HG03196 (cell line): ENCODE results near the gene AKR1A1.
"Not testable (repeated sequence)": the region's sequence is repeated elsewhere in the genome, so short reads cannot be mapped to it uniquely, and the experiment has no call there.

Source experiments
- ATAC-seq: cut with Tn5 transposase; IDR thresholded peaks from one replicate; pipeline ENCODE4 v1.9.1; 2021; ENCODE audit not compliant: unreplicated experiment

AKR1A1 gene

GRCh38 chr1:45550401-45551351 lies at the start of gene AKR1A1:
Gene AKR1A1, plus strand, starts transcription at chr1:45550826. Its CDS starts 10,969 bp downstream, at chr1:45561795.
- peak; percentile 85 for ATAC-seq

DNA sequence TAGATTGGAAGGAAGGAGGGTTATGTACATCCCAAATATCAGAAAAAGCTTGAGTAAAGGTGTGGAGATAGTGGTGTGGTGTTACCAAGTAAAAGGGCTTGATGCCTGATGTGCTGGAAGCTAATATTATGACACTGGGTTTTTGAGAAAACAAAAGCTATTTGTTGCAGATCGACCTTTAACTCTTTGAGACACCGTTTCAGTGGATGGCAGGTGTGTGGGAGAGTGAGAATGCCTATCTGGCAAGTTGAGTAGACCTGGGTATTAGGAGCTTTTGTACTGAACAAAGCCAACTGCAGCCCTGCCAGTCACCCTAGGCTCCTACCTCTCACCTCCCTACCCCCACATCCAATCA lies 49.1 kb upstream of the AKR1A1 start:
- ATAC-seq: no peak

DNA sequence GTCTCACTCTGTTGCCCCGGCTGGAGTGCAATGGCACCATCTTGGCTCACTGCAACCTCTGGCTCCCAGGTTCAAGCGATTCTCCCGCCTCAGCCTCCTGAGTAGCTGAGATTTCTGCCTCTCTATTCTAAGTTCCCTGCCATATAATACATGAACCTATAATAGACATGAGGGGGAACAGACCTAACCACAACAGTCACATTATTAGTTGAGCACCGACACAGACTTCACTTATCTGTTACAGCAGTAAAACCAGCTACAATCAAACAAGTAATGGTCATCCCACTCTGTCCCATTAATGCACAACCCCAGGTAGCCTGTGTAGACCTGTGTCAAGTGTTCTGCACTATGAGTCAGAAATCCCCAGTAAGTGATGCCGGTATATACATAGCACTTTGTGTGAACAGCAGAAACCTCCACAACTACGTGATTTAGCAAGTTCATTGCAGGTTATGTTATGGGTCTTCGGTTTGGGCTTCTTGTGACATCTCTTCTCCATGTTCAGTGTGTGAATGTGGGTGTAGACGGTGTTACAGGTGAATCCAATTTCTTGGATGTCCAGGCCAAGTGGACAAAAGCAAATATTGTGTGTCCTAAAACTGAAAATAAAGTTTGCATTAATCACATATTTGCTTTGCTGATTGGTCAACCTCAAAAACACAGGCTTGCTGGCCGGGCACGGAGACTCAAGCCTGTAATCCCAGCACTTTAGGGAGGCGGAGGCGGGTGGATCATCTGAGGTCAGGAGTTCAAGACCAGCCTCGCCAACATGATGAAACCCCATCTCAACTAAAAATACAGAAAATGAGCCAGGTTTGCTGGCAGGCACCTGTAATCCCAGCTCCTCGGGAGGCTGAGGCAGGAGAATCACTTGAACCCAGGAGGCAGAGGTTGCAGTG lies 46.9 kb upstream of the AKR1A1 start:
- no peak for ATAC-seq

DNA sequence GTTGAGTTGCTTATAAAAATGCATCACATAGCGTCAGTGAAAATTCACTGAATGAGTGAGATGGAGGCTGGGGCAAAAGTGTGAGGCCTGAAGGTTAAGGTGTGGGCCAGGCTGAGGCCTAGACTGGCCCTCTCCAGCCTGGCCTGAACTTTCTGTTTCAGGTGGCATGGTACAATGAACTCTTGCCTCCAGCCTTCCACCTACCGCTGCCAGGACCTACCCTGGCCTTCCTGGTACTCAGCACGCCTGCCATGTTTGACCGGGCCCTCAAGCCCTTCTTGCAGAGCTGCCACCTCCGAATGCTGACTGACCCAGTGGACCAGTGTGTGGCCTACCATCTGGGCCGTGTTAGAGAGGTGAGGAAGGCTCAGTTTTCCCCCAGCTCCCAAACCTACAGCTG lies 43.4 kb upstream of the AKR1A1 start:
- ATAC-seq: no peak

DNA sequence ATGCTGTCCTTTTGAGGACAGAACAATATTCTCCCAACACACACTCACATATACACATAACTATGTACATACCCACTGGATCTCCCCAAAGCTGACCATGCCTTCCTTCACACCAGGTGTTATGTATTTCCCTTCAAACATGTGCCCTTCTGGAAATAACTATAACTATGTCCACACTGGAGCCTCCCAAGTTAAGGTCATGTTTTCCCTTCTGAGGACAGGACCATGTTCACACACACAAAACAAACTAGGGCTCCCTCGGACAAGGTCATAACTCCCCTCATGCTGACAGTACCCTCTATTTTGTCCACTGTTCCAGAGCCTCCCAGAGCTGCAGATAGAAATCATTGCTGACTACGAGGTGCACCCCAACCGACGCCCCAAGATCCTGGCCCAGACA lies 42.7 kb upstream of the AKR1A1 start:
- ATAC-seq: no peak

GRCh38 chr1:45508295-45509151 lies 42.1 kb upstream of the AKR1A1 start:
- ATAC-seq: no peak

GRCh38 chr1:45510036-45510971 lies 40.3 kb upstream of the AKR1A1 start:
- no peak for ATAC-seq

DNA sequence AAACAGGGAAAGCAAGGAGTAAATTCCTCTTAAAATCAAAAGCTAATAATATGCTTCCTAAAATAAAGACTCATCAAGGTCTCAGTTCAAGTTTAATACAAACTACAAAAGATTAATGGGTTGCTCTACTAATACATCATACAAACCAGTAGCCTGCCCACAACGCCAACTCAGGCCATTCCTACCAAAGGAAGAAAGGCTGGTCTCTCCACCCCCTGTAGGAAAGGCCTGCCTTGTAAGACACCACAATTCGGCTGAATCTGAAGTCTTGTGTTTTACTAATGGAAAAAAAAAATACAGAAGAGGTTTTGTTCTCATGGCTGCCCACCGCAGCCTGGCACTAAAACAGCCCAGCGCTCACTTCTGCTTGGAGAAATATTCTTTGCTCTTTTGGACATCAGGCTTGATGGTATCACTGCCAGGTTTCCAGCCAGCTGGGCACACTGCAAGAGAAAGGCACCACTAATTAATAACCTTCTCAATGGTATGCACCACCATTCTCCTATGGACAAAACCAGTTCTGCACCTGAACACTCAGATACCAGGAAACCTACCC lies 39.6 kb upstream of the AKR1A1 start:
- ATAC-seq: no peak

DNA sequence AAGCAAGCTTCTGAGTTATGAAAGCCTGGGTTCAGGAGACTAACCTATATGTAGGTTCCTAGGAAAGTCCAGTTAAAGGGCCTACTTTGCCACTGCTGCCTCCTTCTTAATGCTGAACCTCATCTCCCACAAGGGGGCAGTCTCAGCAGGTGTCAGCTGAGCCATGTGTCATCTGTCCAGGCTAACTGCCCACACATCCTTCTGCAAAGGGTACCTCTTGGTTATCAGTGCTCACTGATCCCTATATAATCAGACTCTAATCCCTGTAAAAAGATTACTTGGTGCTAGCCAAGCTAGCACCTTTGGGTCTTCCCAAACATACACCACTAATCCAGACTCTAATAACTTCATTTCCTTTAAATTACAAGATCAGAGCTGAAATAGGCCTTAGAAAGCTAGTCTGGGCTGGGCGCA lies 38.0 kb upstream of the AKR1A1 start:
- no peak for ATAC-seq

- ATAC-seq: not testable (repeated sequence)
Observed at GRCh38 chr1:45513532-45514260, 36.9 kb upstream of the AKR1A1 start.

DNA sequence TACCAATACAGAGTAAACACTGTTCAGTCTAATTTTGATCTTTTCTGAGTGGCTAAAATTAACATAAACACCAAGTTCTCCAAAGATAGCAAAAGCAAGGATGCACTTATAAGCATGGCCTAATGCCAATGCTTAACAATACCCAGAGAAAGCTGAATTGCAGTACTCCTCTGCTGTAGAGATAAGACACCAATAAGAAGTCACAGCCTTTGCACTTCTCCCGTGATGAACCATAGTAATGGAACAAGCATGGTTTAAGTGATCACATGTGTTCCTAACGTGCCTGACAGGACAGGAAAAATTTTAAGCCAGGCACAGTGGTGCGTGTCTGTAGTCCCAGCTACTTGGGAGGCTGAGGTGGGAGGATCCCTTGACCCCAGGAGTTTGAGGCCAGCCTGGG lies 34.6 kb upstream of the AKR1A1 start:
- no peak for ATAC-seq

- no peak for ATAC-seq
Observed at GRCh38 chr1:45516465-45516864, 34.2 kb upstream of the AKR1A1 start.

DNA sequence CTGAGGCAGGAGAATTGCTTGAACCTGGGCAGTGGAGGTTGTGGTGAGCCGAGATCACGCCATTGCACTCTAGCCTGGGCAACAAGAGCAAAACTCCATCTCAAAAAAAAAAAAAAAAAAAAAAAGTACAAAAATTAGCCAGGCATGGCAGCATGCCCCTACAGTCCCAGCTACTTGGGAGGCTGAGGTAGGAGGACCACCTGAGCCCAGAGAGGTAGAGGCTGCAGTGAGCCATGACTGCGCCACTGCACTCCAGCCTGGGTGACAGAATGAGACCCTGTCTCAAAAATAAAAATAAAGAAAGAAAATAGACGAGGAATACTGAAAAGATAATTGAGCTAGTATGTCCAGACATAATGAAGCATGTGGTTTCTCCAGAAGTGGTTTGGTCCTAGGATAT lies 32.3 kb upstream of the AKR1A1 start:
- ATAC-seq: not testable (repeated sequence)

DNA sequence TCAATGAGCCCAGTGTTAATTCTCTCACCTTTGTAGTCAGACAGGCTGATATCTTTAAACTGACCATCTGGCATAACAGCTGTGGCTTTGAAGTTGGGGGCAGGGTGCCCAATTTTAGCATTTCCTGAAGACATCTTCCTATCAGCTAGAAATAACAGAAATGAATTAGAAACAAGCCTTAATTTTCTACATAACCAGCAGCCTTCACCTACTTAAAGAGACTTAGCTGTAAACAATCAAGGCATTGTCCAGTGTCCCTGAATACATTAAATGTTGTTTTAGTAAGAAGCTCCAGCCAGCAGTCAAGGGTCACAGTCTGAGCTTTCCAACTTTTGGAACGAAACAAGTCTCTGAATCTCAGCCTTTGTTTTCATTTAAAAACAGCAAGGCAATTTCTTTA lies 31.7 kb upstream of the AKR1A1 start:
- ATAC-seq: no peak

- ATAC-seq: not testable (repeated sequence)
Observed at GRCh38 chr1:45519774-45520173, 30.9 kb upstream of the AKR1A1 start.

- peak; percentile 82 for ATAC-seq
Observed at GRCh38 chr1:45521413-45522323, 29.0 kb upstream of the AKR1A1 start, which contains the start of gene PRDX1. Gene PRDX1, minus strand, starts transcription at chr1:45521884. Its CDS starts 2,841 bp downstream, at chr1:45519043.

DNA sequence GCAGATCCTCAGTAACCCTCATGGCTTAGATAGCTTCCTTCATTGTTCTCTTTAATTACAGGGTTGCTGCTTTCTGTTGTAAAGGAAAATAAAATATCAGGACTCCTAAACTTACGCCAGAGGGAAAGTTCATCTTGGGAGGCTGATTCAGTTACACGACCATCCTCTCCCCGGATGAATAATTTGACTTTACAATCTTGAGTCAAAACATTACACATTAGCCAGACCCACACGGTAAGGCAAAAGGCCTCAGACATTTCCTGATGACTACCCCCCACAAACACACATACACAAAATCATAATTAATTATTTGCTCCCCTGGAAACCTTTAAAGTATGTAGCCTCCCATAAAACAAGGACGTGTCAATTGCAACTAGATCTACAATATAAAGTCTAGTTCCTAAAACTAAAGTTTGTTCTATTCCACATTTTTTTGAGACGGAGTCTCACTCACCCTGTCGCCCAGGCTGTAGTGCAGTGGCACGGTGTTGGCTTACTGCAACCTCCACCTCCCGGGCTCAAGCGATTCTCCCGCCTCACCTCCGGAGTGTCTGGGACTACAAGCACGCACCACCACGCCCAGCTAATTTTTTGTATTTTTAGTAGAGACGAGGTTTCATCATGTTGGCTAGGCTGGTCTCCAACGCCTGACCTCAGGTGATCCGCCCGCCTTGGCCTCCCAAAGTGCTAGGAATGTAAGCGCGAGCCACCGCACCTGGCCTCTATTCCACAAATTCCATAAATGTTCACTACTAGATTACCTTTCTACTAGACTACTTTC lies 28.1 kb upstream of the AKR1A1 start:
- ATAC-seq: no peak
